ENCODE data around the gene GINS2. TPM values are rescaled to one million over a fixed set of nuclear protein-coding genes. Genes with fewer than 3 reads are reported as not detected.
A peak's percentile ranks its signal among the peaks of the same experiment; 100 is the strongest.

The GINS2 gene
- polyA plus RNA-seq, 1 of the 3 experiments (the other 2 are of a cell fraction): 9.0 TPM

DNA sequence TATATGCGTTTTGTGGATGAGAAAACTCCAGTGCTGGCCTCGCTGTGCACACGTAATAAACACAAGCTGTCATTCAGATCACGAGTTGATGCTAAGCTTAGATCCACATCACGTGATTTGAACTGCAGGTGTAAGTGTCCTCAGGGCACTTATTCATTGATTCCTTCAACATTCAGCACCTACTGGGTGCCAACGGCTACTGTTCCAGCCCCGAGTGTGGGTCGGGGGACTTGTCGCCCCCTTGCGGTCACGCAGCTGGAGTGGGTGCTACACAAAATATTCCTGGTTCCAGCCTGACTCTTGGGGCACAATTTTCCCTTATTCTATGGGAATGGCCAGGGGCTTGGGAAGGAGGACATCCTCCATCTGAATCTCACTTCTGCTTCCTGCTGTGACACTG, 29.9 kb upstream of the GINS2 start:
- H3K27ac ChIP-seq (ENCODE audit: low read depth in 2 of 2, low read length in 1 of 2): no peak overlapping the region
- H3K4me3 ChIP-seq (ENCODE audit: low read depth in 2 of 2, low read length in 1 of 2): no peak overlapping the region; a peak in 1 of 4 replicates
- no peak for DNase-seq
- ChIA-PET CTCF (interaction anchor here (0.8 to 6.6 kb wide), 14 partner anchors 8 to 469 kb away, joined by 3 to 138 read pairs (median 4); no protein-coding TSS in a partner anchor), POLR2A (no interaction called here)
- no peaks in the 10 kb centered on the region; the same call in 1 of the 2 replicates for H3K79me2 ChIP-seq (ENCODE audit: insufficient read depth)
- TF ChIP-seq, protein P1, sequence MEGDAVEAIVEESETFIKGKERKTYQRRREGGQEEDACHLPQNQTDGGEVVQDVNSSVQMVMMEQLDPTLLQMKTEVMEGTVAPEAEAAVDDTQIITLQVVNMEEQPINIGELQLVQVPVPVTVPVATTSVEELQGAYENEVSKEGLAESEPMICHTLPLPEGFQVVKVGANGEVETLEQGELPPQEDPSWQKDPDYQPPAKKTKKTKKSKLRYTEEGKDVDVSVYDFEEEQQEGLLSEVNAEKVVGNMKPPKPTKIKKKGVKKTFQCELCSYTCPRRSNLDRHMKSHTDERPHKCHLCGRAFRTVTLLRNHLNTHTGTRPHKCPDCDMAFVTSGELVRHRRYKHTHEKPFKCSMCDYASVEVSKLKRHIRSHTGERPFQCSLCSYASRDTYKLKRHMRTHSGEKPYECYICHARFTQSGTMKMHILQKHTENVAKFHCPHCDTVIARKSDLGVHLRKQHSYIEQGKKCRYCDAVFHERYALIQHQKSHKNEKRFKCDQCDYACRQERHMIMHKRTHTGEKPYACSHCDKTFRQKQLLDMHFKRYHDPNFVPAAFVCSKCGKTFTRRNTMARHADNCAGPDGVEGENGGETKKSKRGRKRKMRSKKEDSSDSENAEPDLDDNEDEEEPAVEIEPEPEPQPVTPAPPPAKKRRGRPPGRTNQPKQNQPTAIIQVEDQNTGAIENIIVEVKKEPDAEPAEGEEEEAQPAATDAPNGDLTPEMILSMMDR (IDR thresholded peaks at IDR 0.05): peak; percentile 52
- TF ChIP-seq, protein P2, sequence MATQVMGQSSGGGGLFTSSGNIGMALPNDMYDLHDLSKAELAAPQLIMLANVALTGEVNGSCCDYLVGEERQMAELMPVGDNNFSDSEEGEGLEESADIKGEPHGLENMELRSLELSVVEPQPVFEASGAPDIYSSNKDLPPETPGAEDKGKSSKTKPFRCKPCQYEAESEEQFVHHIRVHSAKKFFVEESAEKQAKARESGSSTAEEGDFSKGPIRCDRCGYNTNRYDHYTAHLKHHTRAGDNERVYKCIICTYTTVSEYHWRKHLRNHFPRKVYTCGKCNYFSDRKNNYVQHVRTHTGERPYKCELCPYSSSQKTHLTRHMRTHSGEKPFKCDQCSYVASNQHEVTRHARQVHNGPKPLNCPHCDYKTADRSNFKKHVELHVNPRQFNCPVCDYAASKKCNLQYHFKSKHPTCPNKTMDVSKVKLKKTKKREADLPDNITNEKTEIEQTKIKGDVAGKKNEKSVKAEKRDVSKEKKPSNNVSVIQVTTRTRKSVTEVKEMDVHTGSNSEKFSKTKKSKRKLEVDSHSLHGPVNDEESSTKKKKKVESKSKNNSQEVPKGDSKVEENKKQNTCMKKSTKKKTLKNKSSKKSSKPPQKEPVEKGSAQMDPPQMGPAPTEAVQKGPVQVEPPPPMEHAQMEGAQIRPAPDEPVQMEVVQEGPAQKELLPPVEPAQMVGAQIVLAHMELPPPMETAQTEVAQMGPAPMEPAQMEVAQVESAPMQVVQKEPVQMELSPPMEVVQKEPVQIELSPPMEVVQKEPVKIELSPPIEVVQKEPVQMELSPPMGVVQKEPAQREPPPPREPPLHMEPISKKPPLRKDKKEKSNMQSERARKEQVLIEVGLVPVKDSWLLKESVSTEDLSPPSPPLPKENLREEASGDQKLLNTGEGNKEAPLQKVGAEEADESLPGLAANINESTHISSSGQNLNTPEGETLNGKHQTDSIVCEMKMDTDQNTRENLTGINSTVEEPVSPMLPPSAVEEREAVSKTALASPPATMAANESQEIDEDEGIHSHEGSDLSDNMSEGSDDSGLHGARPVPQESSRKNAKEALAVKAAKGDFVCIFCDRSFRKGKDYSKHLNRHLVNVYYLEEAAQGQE (IDR thresholded peaks at IDR 0.05; ENCODE audit: low read depth, low read length): no peak
- H3K4me2 ChIP-seq: no peak overlapping the region
- no peak overlapping the region for H2AFZ ChIP-seq (ENCODE audit: low read depth)
- peaks cover 22% of the 10 kb centered on the region for H4K20me1 ChIP-seq (ENCODE audit: insufficient read depth)
- peaks cover 10% of the 10 kb centered on the region for H3F3A ChIP-seq (replicated peaks; ENCODE audit: insufficient read depth)
- H3K4me1 ChIP-seq (ENCODE audit: control insufficient read depth in 1 of 2, insufficient read depth in 2 of 2, low read depth in 1 of 2, low read length in 1 of 2): peaks cover 0 to 21% of the 10 kb centered on the region in 2 experiments; a peak in 1 of 4 replicates
- H3K9ac ChIP-seq: no peak overlapping the region
- no peaks in the 10 kb centered on the region for H3K27me3 ChIP-seq (ENCODE audit: insufficient read depth)
- no peaks in the 10 kb centered on the region for H3K36me3 ChIP-seq (replicated peaks in 1 of 2; ENCODE audit: control insufficient read depth in 1 of 2, insufficient read depth in 2 of 2, low read length in 1 of 2)
- 74% methylated on average over 11 of the region's 11 CpGs for WGBS (ENCODE audit: low lambda C conversion rate)
- H3K9me2 ChIP-seq: no peaks in the 10 kb centered on the region
- H3K9me3 ChIP-seq: no peaks in the 10 kb centered on the region

DNA sequence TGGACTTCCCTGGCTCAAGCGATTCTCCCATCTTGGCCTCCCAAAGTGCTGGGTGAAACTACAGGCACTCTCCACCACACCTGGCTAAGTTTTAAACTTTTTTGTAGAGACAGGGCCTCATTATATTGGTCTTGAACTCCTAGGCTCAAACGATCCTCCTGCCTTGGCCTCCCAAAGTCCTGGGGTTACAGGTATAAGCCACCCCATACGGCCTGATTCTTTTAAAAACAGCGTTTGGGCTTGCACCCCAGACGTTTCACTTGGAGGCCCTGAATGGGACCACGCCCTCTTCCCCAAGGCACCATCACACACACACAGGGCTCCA, 29.4 kb upstream of the GINS2 start:
- Histone ChIP-seq H3K27ac (ENCODE audit: low read depth in 2 of 2, low read length in 1 of 2) (no peak overlapping the region), H3F3A (replicated peaks; ENCODE audit: insufficient read depth) (peaks cover 10% of the 10 kb centered on the region), H3K9ac (no peak overlapping the region), H3K79me2 (ENCODE audit: insufficient read depth) (no peaks in the 10 kb centered on the region; the same call in 1 of the 2 replicates), H2AFZ (ENCODE audit: low read depth) (no peak overlapping the region), H3K27me3 (ENCODE audit: insufficient read depth) (no peaks in the 10 kb centered on the region), H3K9me3 (no peaks in the 10 kb centered on the region), H3K4me3 (ENCODE audit: low read depth in 2 of 2, low read length in 1 of 2) (no peak overlapping the region), H3K4me1 (ENCODE audit: control insufficient read depth in 1 of 2, insufficient read depth in 2 of 2, low read depth in 1 of 2, low read length in 1 of 2) (peaks cover 0 to 17% of the 10 kb centered on the region in 2 experiments; a peak in 1 of 4 replicates), H4K20me1 (ENCODE audit: insufficient read depth) (peaks cover 22% of the 10 kb centered on the region), H3K9me2 (no peaks in the 10 kb centered on the region), H3K4me2 (no peak overlapping the region), H3K36me3 (replicated peaks in 1 of 2; ENCODE audit: control insufficient read depth in 1 of 2, insufficient read depth in 2 of 2, low read length in 1 of 2) (no peaks in the 10 kb centered on the region)
- WGBS (ENCODE audit: low lambda C conversion rate): 36% methylated on average over 6 of the region's 6 CpGs
- TF ChIP-seq, protein P1 (IDR thresholded peaks at IDR 0.05): no peak; the same call in 1 of the 2 replicates
- TF ChIP-seq TCF12 (IDR thresholded peaks at IDR 0.05) (no peak), ELF1 (IDR thresholded peaks at IDR 0.05) (no peak), SIN3A (IDR thresholded peaks at IDR 0.05; ENCODE audit: borderline replicate concordance, low read depth, low read length) (no peak), FOXM1 (IDR thresholded peaks at IDR 0.05; ENCODE audit: low read depth) (no peak), SMC3 (IDR thresholded peaks at IDR 0.05; ENCODE audit: low read depth, low read length) (no peak), NFIC (IDR thresholded peaks at IDR 0.05; ENCODE audit: borderline replicate concordance) (no peak)
- TF ChIP-seq, protein P2 (IDR thresholded peaks at IDR 0.05; ENCODE audit: low read depth, low read length): no peak
- TF ChIP-seq, protein P3, sequence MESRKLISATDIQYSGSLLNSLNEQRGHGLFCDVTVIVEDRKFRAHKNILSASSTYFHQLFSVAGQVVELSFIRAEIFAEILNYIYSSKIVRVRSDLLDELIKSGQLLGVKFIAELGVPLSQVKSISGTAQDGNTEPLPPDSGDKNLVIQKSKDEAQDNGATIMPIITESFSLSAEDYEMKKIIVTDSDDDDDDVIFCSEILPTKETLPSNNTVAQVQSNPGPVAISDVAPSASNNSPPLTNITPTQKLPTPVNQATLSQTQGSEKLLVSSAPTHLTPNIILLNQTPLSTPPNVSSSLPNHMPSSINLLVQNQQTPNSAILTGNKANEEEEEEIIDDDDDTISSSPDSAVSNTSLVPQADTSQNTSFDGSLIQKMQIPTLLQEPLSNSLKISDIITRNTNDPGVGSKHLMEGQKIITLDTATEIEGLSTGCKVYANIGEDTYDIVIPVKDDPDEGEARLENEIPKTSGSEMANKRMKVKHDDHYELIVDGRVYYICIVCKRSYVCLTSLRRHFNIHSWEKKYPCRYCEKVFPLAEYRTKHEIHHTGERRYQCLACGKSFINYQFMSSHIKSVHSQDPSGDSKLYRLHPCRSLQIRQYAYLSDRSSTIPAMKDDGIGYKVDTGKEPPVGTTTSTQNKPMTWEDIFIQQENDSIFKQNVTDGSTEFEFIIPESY (IDR thresholded peaks at IDR 0.05; ENCODE audit: borderline replicate concordance, low read depth): no peak
- no peak for DNase-seq
- POLR2A ChIA-PET: no interaction called here
- CTCF ChIA-PET: interaction anchor here (0.7 to 6.6 kb wide), 27 partner anchors 9 to 468 kb away, joined by 3 to 138 read pairs (median 4); no protein-coding TSS in a partner anchor
